ENCODE results near the gene PRR5L. TPM values are rescaled to one million over a fixed set of nuclear protein-coding genes. Genes with fewer than 3 reads are reported as not detected.

Gene PRR5L
- polyA plus RNA-seq, 1 of the 3 experiments (the other 2 are of a cell fraction) = 0.46 TPM

- no peaks in the 10 kb centered on the region for H3F3A ChIP-seq (replicated peaks; ENCODE audit: insufficient read depth)
- no peaks in the 10 kb centered on the region for H3K79me2 ChIP-seq (ENCODE audit: insufficient read depth)
- H3K9me3 ChIP-seq = no peaks in the 10 kb centered on the region
- peaks cover 0 to 13% of the 10 kb centered on the region in 2 experiments; a peak in 1 of 4 replicates for H3K4me1 ChIP-seq (ENCODE audit: control insufficient read depth in 1 of 2, insufficient read depth in 2 of 2, low read depth in 1 of 2, low read length in 1 of 2)
- H3K9ac ChIP-seq = no peak overlapping the region
- H3K4me2 ChIP-seq = no peak overlapping the region
- H3K36me3 ChIP-seq (replicated peaks in 1 of 2; ENCODE audit: control insufficient read depth in 1 of 2, insufficient read depth in 2 of 2, low read length in 1 of 2) = no peaks in the 10 kb centered on the region
- WGBS (ENCODE audit: low lambda C conversion rate) = 84% methylated on average over 2 of the region's 2 CpGs
- ChIA-PET CTCF (no interaction called here), POLR2A (no interaction called here)
- no peaks in the 10 kb centered on the region for H3K9me2 ChIP-seq
- no peak overlapping the region for H3K4me3 ChIP-seq (ENCODE audit: low read depth in 2 of 2, low read length in 1 of 2)
- DNase-seq = no peak
- H3K27ac ChIP-seq (ENCODE audit: low read depth in 2 of 2, low read length in 1 of 2) = no peak overlapping the region
- no peaks in the 10 kb centered on the region for H3K27me3 ChIP-seq (ENCODE audit: insufficient read depth)
- H2AFZ ChIP-seq (ENCODE audit: low read depth) = no peak overlapping the region
- no peak for TF ChIP-seq IRF3 (IDR thresholded peaks at IDR 0.05; ENCODE audit: low read depth, low read length)
- no peak for TF ChIP-seq GATA2 (CRISPR knock-in tag; IDR thresholded peaks at IDR 0.05)
- no peak for TF ChIP-seq ELF1 (IDR thresholded peaks at IDR 0.05)
- TF ChIP-seq MAX (IDR thresholded peaks at IDR 0.05; ENCODE audit: low read depth) = no peak
- TF ChIP-seq NRF1 (IDR thresholded peaks at IDR 0.05; ENCODE audit: low read depth, low read length) = no peak
- TF ChIP-seq RAD21 (IDR thresholded peaks at IDR 0.05; ENCODE audit: low read length) = no peak
- no peak for TF ChIP-seq SMC3 (IDR thresholded peaks at IDR 0.05; ENCODE audit: low read depth, low read length)
- no peak for TF ChIP-seq FOXM1 (IDR thresholded peaks at IDR 0.05; ENCODE audit: low read depth)
- TF ChIP-seq EP300 (IDR thresholded peaks at IDR 0.05; ENCODE audit: borderline replicate concordance in 1 of 2, low read depth in 1 of 2, low read length in 1 of 2) = no peak
- TF ChIP-seq RFX5 (IDR thresholded peaks at IDR 0.05; ENCODE audit: low read length) = no peak
- no peak for TF ChIP-seq NFIC (IDR thresholded peaks at IDR 0.05; ENCODE audit: borderline replicate concordance)
- no peak for TF ChIP-seq EZH2phosphoT487 (IDR thresholded peaks at IDR 0.05; ENCODE audit: borderline replicate concordance, low read depth)
- no peak for TF ChIP-seq POLR2AphosphoS5 (IDR thresholded peaks at IDR 0.05; ENCODE audit: low read depth, low read length)
- no peak for TF ChIP-seq RCOR1 (IDR thresholded peaks at IDR 0.05; ENCODE audit: low read length)
- no peak for TF ChIP-seq TCF12 (IDR thresholded peaks at IDR 0.05)
- TF ChIP-seq SIN3A (IDR thresholded peaks at IDR 0.05; ENCODE audit: borderline replicate concordance, low read depth, low read length) = no peak
- TF ChIP-seq, protein P1, sequence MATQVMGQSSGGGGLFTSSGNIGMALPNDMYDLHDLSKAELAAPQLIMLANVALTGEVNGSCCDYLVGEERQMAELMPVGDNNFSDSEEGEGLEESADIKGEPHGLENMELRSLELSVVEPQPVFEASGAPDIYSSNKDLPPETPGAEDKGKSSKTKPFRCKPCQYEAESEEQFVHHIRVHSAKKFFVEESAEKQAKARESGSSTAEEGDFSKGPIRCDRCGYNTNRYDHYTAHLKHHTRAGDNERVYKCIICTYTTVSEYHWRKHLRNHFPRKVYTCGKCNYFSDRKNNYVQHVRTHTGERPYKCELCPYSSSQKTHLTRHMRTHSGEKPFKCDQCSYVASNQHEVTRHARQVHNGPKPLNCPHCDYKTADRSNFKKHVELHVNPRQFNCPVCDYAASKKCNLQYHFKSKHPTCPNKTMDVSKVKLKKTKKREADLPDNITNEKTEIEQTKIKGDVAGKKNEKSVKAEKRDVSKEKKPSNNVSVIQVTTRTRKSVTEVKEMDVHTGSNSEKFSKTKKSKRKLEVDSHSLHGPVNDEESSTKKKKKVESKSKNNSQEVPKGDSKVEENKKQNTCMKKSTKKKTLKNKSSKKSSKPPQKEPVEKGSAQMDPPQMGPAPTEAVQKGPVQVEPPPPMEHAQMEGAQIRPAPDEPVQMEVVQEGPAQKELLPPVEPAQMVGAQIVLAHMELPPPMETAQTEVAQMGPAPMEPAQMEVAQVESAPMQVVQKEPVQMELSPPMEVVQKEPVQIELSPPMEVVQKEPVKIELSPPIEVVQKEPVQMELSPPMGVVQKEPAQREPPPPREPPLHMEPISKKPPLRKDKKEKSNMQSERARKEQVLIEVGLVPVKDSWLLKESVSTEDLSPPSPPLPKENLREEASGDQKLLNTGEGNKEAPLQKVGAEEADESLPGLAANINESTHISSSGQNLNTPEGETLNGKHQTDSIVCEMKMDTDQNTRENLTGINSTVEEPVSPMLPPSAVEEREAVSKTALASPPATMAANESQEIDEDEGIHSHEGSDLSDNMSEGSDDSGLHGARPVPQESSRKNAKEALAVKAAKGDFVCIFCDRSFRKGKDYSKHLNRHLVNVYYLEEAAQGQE (IDR thresholded peaks at IDR 0.05; ENCODE audit: low read depth, low read length) = no peak
- TF ChIP-seq, protein P2, sequence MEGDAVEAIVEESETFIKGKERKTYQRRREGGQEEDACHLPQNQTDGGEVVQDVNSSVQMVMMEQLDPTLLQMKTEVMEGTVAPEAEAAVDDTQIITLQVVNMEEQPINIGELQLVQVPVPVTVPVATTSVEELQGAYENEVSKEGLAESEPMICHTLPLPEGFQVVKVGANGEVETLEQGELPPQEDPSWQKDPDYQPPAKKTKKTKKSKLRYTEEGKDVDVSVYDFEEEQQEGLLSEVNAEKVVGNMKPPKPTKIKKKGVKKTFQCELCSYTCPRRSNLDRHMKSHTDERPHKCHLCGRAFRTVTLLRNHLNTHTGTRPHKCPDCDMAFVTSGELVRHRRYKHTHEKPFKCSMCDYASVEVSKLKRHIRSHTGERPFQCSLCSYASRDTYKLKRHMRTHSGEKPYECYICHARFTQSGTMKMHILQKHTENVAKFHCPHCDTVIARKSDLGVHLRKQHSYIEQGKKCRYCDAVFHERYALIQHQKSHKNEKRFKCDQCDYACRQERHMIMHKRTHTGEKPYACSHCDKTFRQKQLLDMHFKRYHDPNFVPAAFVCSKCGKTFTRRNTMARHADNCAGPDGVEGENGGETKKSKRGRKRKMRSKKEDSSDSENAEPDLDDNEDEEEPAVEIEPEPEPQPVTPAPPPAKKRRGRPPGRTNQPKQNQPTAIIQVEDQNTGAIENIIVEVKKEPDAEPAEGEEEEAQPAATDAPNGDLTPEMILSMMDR (IDR thresholded peaks at IDR 0.05) = no peak
- TF ChIP-seq ZBTB33 (IDR thresholded peaks at IDR 0.05; ENCODE audit: borderline replicate concordance, low read depth) = no peak
- H4K20me1 ChIP-seq (ENCODE audit: insufficient read depth) = no peaks in the 10 kb centered on the region
Measured at GRCh38 chr11:36356201-36356600, 60.1 kb downstream of the PRR5L start.

Data from SK-N-SH (cell line).